NCI-H1417 (cell line): ENCODE data around the gene GBP5.
"Not testable (repeated sequence)": the region's sequence is repeated elsewhere in the genome, so short reads cannot be mapped to it uniquely, and the experiment has no call there.

ENCODE experiments used
- DNase-seq, 3 experiments: peaks; one replicate each; lab custom pipeline; 2025; lab: John Stamatoyannopoulos, UW

GBP5 gene

GRCh38 chr1:89272269-89273041, at the start of gene GBP5:
GBP5 (minus strand) TSS chr1:89272860; CDS start chr1:89269555, 3,305 bp downstream.
- not testable (repeated sequence) for DNase-seq

GRCh38 chr1:89322402-89322801, 49.7 kb upstream of the GBP5 start:
- no peak for DNase-seq

GRCh38 chr1:89312572-89312971, 39.9 kb upstream of the GBP5 start:
- DNase-seq = no peak

GRCh38 chr1:89311757-89312156, 39.1 kb upstream of the GBP5 start:
- no peak for DNase-seq

- no peak for DNase-seq
These were observed 38.3 kb upstream of the GBP5 start for GRCh38 chr1:89310976-89311375.

GRCh38 chr1:89310505-89310904, 37.8 kb upstream of the GBP5 start:
- DNase-seq = no peak

- no peak for DNase-seq
These were observed 37.2 kb upstream of the GBP5 start for GRCh38 chr1:89309828-89310227.

- no peak for DNase-seq
These were observed 33.6 kb upstream of the GBP5 start for GRCh38 chr1:89306273-89306672.

GRCh38 chr1:89305493-89305892, 32.8 kb upstream of the GBP5 start:
- no peak for DNase-seq

GRCh38 chr1:89304572-89305230, 32.0 kb upstream of the GBP5 start:
- DNase-seq = no peak

- no peak for DNase-seq
These were observed 30.2 kb upstream of the GBP5 start for GRCh38 chr1:89302697-89303332.

GRCh38 chr1:89299739-89300463, 27.2 kb upstream of the GBP5 start:
- not testable (repeated sequence) for DNase-seq

GRCh38 chr1:89298461-89298860, 25.8 kb upstream of the GBP5 start:
- DNase-seq = no peak

GRCh38 chr1:89295187-89295586, 22.5 kb upstream of the GBP5 start:
- DNase-seq = no peak

- no peak for DNase-seq
These were observed 18.6 kb upstream of the GBP5 start for GRCh38 chr1:89291276-89291675.

GRCh38 chr1:89288051-89288340, 15.3 kb upstream of the GBP5 start:
- DNase-seq = no peak

- no peak for DNase-seq
These were observed 14.8 kb upstream of the GBP5 start for GRCh38 chr1:89287181-89288050.

GRCh38 chr1:89286549-89287180, 14.0 kb upstream of the GBP5 start:
- no peak for DNase-seq

- no peak for DNase-seq
These were observed 13.2 kb upstream of the GBP5 start for GRCh38 chr1:89285745-89286380.

GRCh38 chr1:89284078-89284763, 11.6 kb upstream of the GBP5 start:
- DNase-seq = not testable (repeated sequence)
